Measurements from ENCODE around the gene SYT6.

DNA sequence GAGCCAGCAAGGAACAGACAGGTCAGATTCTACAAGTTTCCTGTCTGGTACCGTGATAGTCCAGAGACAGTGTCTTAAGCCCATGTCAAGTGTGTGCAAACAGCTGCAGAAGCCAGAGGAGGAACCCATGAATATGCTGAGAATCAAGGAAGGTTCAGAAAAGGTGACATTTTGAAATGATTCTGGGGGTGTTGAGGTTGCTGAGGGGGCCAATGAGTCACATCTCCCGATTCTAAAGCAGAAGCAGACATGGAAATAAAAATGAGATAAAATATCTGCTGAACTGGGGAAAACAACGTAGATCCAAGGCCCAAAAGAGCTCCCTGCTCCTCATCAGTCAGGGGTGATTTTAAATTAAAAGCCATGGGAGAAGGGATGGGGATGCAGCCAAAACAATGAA lies 15.8 kb upstream of the SYT6 start:
- TF ChIP-seq, protein P1, sequence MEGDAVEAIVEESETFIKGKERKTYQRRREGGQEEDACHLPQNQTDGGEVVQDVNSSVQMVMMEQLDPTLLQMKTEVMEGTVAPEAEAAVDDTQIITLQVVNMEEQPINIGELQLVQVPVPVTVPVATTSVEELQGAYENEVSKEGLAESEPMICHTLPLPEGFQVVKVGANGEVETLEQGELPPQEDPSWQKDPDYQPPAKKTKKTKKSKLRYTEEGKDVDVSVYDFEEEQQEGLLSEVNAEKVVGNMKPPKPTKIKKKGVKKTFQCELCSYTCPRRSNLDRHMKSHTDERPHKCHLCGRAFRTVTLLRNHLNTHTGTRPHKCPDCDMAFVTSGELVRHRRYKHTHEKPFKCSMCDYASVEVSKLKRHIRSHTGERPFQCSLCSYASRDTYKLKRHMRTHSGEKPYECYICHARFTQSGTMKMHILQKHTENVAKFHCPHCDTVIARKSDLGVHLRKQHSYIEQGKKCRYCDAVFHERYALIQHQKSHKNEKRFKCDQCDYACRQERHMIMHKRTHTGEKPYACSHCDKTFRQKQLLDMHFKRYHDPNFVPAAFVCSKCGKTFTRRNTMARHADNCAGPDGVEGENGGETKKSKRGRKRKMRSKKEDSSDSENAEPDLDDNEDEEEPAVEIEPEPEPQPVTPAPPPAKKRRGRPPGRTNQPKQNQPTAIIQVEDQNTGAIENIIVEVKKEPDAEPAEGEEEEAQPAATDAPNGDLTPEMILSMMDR (IDR thresholded peaks at IDR 0.05; ENCODE audit: insufficient read depth, low read length, poor library complexity, severe bottlenecking), result no peak
- no peak for TF ChIP-seq EZH2phosphoT487 (conservative IDR thresholded peaks at IDR 0.05; ENCODE audit: low read length)

Measured in SU-DHL-6 (cell line).